ENCODE measurements around the gene PROS1. TPM values are rescaled to one million over a fixed set of nuclear protein-coding genes. Genes with fewer than 3 reads are reported as not detected.
"Not testable (repeated sequence)": the region's sequence is repeated elsewhere in the genome, so short reads cannot be mapped to it uniquely, and the experiment has no call there.

Gene PROS1
- total and polyA plus RNA-seq, 2 of the 8 experiments (the other 6 are each of a cell fraction or from before 2014, with no cell fraction given), result 0.65 to 2.5 TPM

DNA sequence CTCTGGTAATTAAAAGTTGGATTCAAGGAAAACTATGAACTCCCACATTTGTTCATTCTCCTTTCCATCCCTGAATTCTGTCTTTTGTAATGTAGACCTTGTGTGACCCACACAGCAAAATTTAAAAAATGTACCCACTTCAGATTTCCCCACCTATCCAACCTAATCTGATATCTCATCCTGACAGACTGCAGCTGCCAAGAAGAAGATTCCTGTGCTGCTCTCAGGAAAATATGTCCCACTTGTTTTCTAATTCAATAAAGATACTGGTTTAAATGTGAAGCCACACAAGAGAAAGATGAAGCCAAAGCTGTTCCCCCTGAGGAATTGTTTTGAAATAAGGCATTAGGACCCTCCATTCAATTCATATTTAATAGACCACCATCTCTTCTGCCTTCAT is 100.3 kb downstream of the PROS1 start:
- H3K4ac ChIP-seq (replicated peaks; ENCODE audit: insufficient read length, low read depth, low read length); H3K4me3 ChIP-seq (ENCODE audit: extremely low read depth in 1 of 4, insufficient read depth in 2 of 4, low read depth in 3 of 4, low read length in 4 of 4); H3K14ac ChIP-seq (ENCODE audit: insufficient read length); H3K36me3 ChIP-seq (ENCODE audit: control insufficient read depth in 2 of 4, insufficient read depth in 4 of 4, low read length in 3 of 4); H4K91ac ChIP-seq (replicated peaks; ENCODE audit: insufficient read length, low read length); H4K8ac ChIP-seq (ENCODE audit: extremely low read depth, insufficient read depth, low read length); H3K18ac ChIP-seq (ENCODE audit: extremely low read depth, low read length); H2AK5ac ChIP-seq (ENCODE audit: low read depth, low read length); H3K27me3 ChIP-seq (replicated peaks in 1 of 4; ENCODE audit: control insufficient read depth in 3 of 4, extremely low read depth in 1 of 4, insufficient read depth in 3 of 4, low read length in 3 of 4); H2AFZ ChIP-seq (ENCODE audit: low read length); H4K20me1 ChIP-seq (replicated peaks in 1 of 2; ENCODE audit: control insufficient read depth in 1 of 2, insufficient read depth in 2 of 2, low read length in 2 of 2); H3K79me1 ChIP-seq (ENCODE audit: low read depth, low read length); H3K4me2 ChIP-seq (ENCODE audit: insufficient read depth in 1 of 2, low read depth in 2 of 2, low read length in 2 of 2); H3K23ac ChIP-seq (ENCODE audit: insufficient read length); H3K27ac ChIP-seq (ENCODE audit: low read depth, low read length); H2BK15ac ChIP-seq (ENCODE audit: low read length); H2BK5ac ChIP-seq (ENCODE audit: low read depth, low read length); H3K23me2 ChIP-seq (ENCODE audit: low read depth, low read length); H4K5ac ChIP-seq (ENCODE audit: insufficient read length, low read depth, low read length); H2BK12ac ChIP-seq (ENCODE audit: low read depth, low read length); DNase-seq (ENCODE audit: low read depth in 1 of 2, low spot score in 2 of 2); H3K4me1 ChIP-seq (replicated peaks in 1 of 4; ENCODE audit: control insufficient read depth in 3 of 4, insufficient read depth in 4 of 4, low read length in 3 of 4); H3K79me2 ChIP-seq (ENCODE audit: control insufficient read depth in 1 of 2, insufficient read depth in 2 of 2, low read length in 2 of 2); H2BK20ac ChIP-seq (ENCODE audit: low read length); POLR2A ChIA-PET (ENCODE audit: partially characterized antibody); CTCF ChIA-PET (ENCODE audit: partially characterized antibody); H3K9ac ChIP-seq (replicated peaks in 1 of 4; ENCODE audit: extremely low read depth in 1 of 4, low read depth in 3 of 4, low read length in 3 of 4); H2BK120ac ChIP-seq (replicated peaks; ENCODE audit: low read depth, low read length); H3K56ac ChIP-seq (replicated peaks; ENCODE audit: insufficient read length, low read depth, low read length): not testable (repeated sequence)
- peaks cover 14 to 27% of the 10 kb centered on the region in 2 experiments; a peak in 3 of 4 replicates for H3K9me3 ChIP-seq (ENCODE audit: insufficient read depth in 2 of 2, low read depth in 1 of 2, low read length in 1 of 2)
- peak; percentile 39 for FAIRE-seq
